GM23248 (cell line): ENCODE data around the gene DKK1.

ENCODE experiments used
- EZH2 ChIP-seq: fragments of 200-600 bp; sonication (generic); IDR thresholded peaks from 2 replicates; pipeline ENCODE4 v1.6.1; 2018; ENCODE audit warnings: antibody characterized with exemption, mild to moderate bottlenecking; ENCODE audit not compliant: insufficient read depth, poor library complexity, severe bottlenecking
- EZH2phosphoT487 ChIP-seq: fragments of 200-600 bp; sonication (generic); IDR thresholded peaks from 2 replicates; pipeline ENCODE4 v1.6.1; 2018; ENCODE audit warnings: antibody characterized with exemption, moderate library complexity, mild to moderate bottlenecking, low read depth; ENCODE audit not compliant: insufficient read depth

DNA sequence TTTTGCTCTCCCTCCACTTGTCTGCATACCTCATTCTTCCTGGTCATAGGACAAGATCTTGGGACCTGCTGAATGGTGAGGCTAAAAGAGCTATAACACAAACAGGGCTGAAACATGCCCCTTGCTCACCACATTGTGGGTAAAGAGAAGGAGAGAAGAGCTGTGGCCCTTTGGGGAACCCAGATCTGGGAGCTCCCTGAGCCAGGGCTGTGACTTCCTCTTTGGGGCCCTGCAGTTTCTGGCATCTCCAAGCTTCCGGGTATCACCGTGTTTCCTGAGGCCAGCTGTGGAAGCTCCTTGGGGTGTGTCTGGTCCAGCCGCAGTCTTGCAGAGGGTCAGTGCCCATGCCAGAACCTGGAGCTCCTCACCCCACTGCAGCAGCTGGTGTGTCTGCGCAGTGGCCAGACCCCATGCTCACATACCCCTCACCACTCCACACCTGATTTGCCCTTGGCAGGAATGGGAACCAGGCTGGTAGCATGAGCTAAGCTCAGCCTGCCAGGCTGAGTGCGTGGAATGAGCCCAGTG is 34.0 kb downstream of the DKK1 start:
- TF ChIP-seq EZH2 (no peak), EZH2phosphoT487 (no peak)
